ENCODE measurements around the gene PLOD2. TPM values are rescaled to one million over a fixed set of nuclear protein-coding genes. Genes with fewer than 3 reads are reported as not detected.

PLOD2 gene
- total and polyA plus RNA-seq, 2 donors (not counting 1 experiment from before 2014, with no cell fraction given) = not detected

- Histone ChIP-seq H3K27ac (ENCODE audit: low read length in 2 of 2) (no peak overlapping the region), H3K9me3 (ENCODE audit: control extremely low read depth in 1 of 3, control insufficient read depth in 2 of 3, insufficient read depth in 1 of 3, low read length in 2 of 3) (no peaks in the 10 kb centered on the region)
- no peaks in the 10 kb centered on the region for H3K27me3 Mint-ChIP-seq
Observed at GRCh38 chr3:146065573-146066006, 95.4 kb downstream of the PLOD2 start.

GRCh38 chr3:146058241-146058640 lies 102.7 kb downstream of the PLOD2 start:
- Histone ChIP-seq H3K36me3 (replicated peaks in 1 of 2; ENCODE audit: control extremely low read depth in 1 of 2, control insufficient read depth in 1 of 2, extremely low read depth in 1 of 2, insufficient read depth in 2 of 2, low read length in 1 of 2) (no peaks in the 10 kb centered on the region), H4K20me1 (ENCODE audit: control insufficient read depth, insufficient read depth, low read length, poor library complexity, severe bottlenecking) (no peaks in the 10 kb centered on the region), H3K4me3 (ENCODE audit: control extremely low read depth in 1 of 5, extremely low read depth in 1 of 5, insufficient read depth in 1 of 5, low read depth in 2 of 5, low read length in 4 of 5) (no peak overlapping the region), H3K27ac (ENCODE audit: low read length in 2 of 2) (no peak overlapping the region), H3K9ac (ENCODE audit: low read length) (no peak overlapping the region), H2AFZ (ENCODE audit: insufficient read depth, low read depth, low read length, poor library complexity, severe bottlenecking) (no peak overlapping the region), H3K27me3 (replicated peaks in 1 of 4; ENCODE audit: control extremely low read depth in 1 of 4, control insufficient read depth in 3 of 4, insufficient read depth in 4 of 4, low read length in 3 of 4) (no peaks in the 10 kb centered on the region), H3K4me1 (ENCODE audit: control insufficient read depth in 2 of 2, insufficient read depth in 2 of 2, low read length in 2 of 2) (no peaks in the 10 kb centered on the region), H3K79me2 (ENCODE audit: control insufficient read depth, insufficient read depth, low read length) (no peaks in the 10 kb centered on the region), H3K9me3 (ENCODE audit: control extremely low read depth in 1 of 3, control insufficient read depth in 2 of 3, insufficient read depth in 1 of 3, low read length in 2 of 3) (no peaks in the 10 kb centered on the region), H3K4me2 (replicated peaks; ENCODE audit: low read depth, low read length, poor library complexity, severe bottlenecking) (no peak overlapping the region)
- TF ChIP-seq CTCF (IDR thresholded peaks at IDR 0.05) (no peak), EZH2 (IDR thresholded peaks at IDR 0.05; ENCODE audit: borderline replicate concordance, insufficient read depth, low read depth, low read length, poor library complexity, severe bottlenecking) (no peak)
- DNase-seq = no peak
- intact Hi-C loops (cut with micrococcal nuclease) = no loop called here
- Mint-ChIP-seq H3K4me1 (no peaks in the 10 kb centered on the region), H3K9me3 (ENCODE audit: insufficient read depth) (no peaks in the 10 kb centered on the region), H3K4me3 (no peak overlapping the region), H3K27ac (no peak overlapping the region), H3K27me3 (no peaks in the 10 kb centered on the region)
- WGBS (ENCODE audit: insufficient coverage) = no CpG with 5 or more reads among the region's 2 CpGs
- ATAC-seq (ENCODE audit: low read depth) = no peak
- POLR2A ChIA-PET = no interaction called here
- CTCF ChIA-PET = no interaction called here

More at GRCh38 chr3:146065573-146066006, 95.4 kb downstream of the PLOD2 start:
- no peaks in the 10 kb centered on the region for H3K9me3 Mint-ChIP-seq (ENCODE audit: insufficient read depth)
- Histone ChIP-seq H3K4me2 (replicated peaks; ENCODE audit: low read depth, low read length, poor library complexity, severe bottlenecking) (no peak overlapping the region), H3K36me3 (replicated peaks in 1 of 2; ENCODE audit: control extremely low read depth in 1 of 2, control insufficient read depth in 1 of 2, extremely low read depth in 1 of 2, insufficient read depth in 2 of 2, low read length in 1 of 2) (no peaks in the 10 kb centered on the region), H3K4me3 (ENCODE audit: control extremely low read depth in 1 of 5, extremely low read depth in 1 of 5, insufficient read depth in 1 of 5, low read depth in 2 of 5, low read length in 4 of 5) (no peak overlapping the region), H3K27me3 (replicated peaks in 1 of 4; ENCODE audit: control extremely low read depth in 1 of 4, control insufficient read depth in 3 of 4, insufficient read depth in 4 of 4, low read length in 3 of 4) (no peaks in the 10 kb centered on the region), H3K9ac (ENCODE audit: low read length) (no peak overlapping the region), H3K79me2 (ENCODE audit: control insufficient read depth, insufficient read depth, low read length) (no peaks in the 10 kb centered on the region), H3K4me1 (ENCODE audit: control insufficient read depth in 2 of 2, insufficient read depth in 2 of 2, low read length in 2 of 2) (no peaks in the 10 kb centered on the region), H4K20me1 (ENCODE audit: control insufficient read depth, insufficient read depth, low read length, poor library complexity, severe bottlenecking) (no peaks in the 10 kb centered on the region), H2AFZ (ENCODE audit: insufficient read depth, low read depth, low read length, poor library complexity, severe bottlenecking) (no peak overlapping the region)
- H3K27ac Mint-ChIP-seq = no peak overlapping the region
- H3K4me1 Mint-ChIP-seq = no peaks in the 10 kb centered on the region
- DNase-seq (peak; percentile 18), ATAC-seq (ENCODE audit: low read depth) (no peak)
- no peak overlapping the region for H3K4me3 Mint-ChIP-seq
- peak; percentile 87 for TF ChIP-seq CTCF (IDR thresholded peaks at IDR 0.05)
- no peak for TF ChIP-seq EZH2 (IDR thresholded peaks at IDR 0.05; ENCODE audit: borderline replicate concordance, insufficient read depth, low read depth, low read length, poor library complexity, severe bottlenecking)
- intact Hi-C loops (cut with micrococcal nuclease) = loop anchor here (1.0 to 5.0 kb wide), 2 partner anchors 512 to 572 kb away; no protein-coding TSS in a partner anchor
- ChIA-PET CTCF (interaction anchor here (0.9 to 1.8 kb wide), 10 partner anchors 10 to 514 kb away, joined by 3 to 9 read pairs (median 4); no protein-coding TSS in a partner anchor), POLR2A (no interaction called here)
- no CpG with 5 or more reads among the region's 2 CpGs for WGBS (ENCODE audit: insufficient coverage)
